Tibial artery (tissue), 4 donors: ENCODE results near the gene ASPHD1.
A peak's percentile ranks its signal among the peaks of the same experiment; 100 is the strongest.

ENCODE experiments used
- DNase-seq, 2 donors: peaks; one replicate each; pipeline ENCODE4 v3.0.0-alpha.2; 2019
- H3K27ac ChIP-seq, 2 donors: fragments of 200-600 bp; sonication (generic) in 1 of 2; 1 replicate in 1 of 2; 2 replicates in 1 of 2; pipeline ENCODE4 v1.5.1; 2018 to 2019; ENCODE audit warnings: mild to moderate bottlenecking in 1 of 2
- H3K27me3 ChIP-seq, 2 donors: fragments of 200-600 bp; sonication (generic) in 1 of 2; one replicate each; pipeline versions ENCODE4 v1.5.1 to v1.6.0; 2016 to 2019
- H3K36me3 ChIP-seq, 3 donors: fragments of 200-600 bp; sonication (generic) in 2 of 3; one replicate each; pipeline ENCODE4 v1.5.1; 2016 to 2019; ENCODE audit warnings: mild to moderate bottlenecking in 2 of 3
- H3K4me1 ChIP-seq, 4 donors: fragments of 200-600 bp; sonication (generic) in 2 of 4; 1 replicate in 3 of 4; 2 replicates in 1 of 4; pipeline ENCODE4 v1.5.1; 2016 to 2019
- H3K4me3 ChIP-seq, 2 donors: fragments of 200-600 bp; sonication (generic) in 1 of 2; 1 replicate in 1 of 2; 2 replicates in 1 of 2; pipeline ENCODE4 v1.5.1; 2018 to 2019; ENCODE audit warnings: mild to moderate bottlenecking in 2 of 2
- H3K9me3 ChIP-seq, 3 donors: fragments of 200-600 bp; sonication (generic) in 1 of 3; one replicate each; pipeline ENCODE4 v1.5.1; 2016 to 2019
- intact Hi-C: fragments of 100-400 bp; cut with DNase I; formaldehyde crosslinking; loops from one replicate; pipeline ENCODE4 v1.15.0; 2023; ENCODE audit warnings: low total_unique reads
- TF ChIP-seq, protein P1 (sequence below), 2 experiments: fragments of 200-600 bp in 1 of 2; fragments of 450-650 bp in 1 of 2; IDR thresholded peaks; one replicate each; pipeline ENCODE4 v1.5.1; 2017 to 2019; ENCODE audit warnings: antibody characterized with exemption in 2 of 2, mild to moderate bottlenecking in 1 of 2, moderate library complexity in 1 of 2

ASPHD1 gene

DNA sequence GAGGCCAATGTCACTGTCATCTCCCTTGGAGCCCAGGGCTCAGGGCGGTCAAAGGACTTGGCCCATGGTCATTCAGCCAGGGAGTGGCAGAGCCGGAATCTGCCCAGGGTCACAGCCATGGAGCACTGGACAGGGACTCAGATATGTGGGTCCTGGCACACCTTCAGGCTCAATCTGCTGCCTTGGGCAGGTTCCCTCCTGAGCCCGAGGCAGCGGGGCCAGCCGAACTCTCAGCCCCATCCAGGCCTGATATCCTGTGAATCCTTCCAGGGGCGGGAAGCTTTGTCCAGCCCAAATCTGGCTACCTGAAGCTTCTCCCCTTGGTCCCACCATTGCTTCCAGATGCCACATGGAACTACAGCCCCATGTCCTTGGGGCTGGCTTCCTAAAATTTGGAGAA lies 25.1 kb upstream of the ASPHD1 start:
- Histone ChIP-seq H3K9me3 (no peaks in the 10 kb centered on the region), H3K4me3 (no peak overlapping the region), H3K4me1 (peaks cover 0 to 10% (median 0%) of the 10 kb centered on the region in 4 donors), H3K36me3 (no peaks in the 10 kb centered on the region), H3K27ac (no peak overlapping the region), H3K27me3 (peaks cover 3 to 60% of the 10 kb centered on the region in 2 donors)
- no peak for DNase-seq
- intact Hi-C loops: no loop called here
- TF ChIP-seq, protein P1, sequence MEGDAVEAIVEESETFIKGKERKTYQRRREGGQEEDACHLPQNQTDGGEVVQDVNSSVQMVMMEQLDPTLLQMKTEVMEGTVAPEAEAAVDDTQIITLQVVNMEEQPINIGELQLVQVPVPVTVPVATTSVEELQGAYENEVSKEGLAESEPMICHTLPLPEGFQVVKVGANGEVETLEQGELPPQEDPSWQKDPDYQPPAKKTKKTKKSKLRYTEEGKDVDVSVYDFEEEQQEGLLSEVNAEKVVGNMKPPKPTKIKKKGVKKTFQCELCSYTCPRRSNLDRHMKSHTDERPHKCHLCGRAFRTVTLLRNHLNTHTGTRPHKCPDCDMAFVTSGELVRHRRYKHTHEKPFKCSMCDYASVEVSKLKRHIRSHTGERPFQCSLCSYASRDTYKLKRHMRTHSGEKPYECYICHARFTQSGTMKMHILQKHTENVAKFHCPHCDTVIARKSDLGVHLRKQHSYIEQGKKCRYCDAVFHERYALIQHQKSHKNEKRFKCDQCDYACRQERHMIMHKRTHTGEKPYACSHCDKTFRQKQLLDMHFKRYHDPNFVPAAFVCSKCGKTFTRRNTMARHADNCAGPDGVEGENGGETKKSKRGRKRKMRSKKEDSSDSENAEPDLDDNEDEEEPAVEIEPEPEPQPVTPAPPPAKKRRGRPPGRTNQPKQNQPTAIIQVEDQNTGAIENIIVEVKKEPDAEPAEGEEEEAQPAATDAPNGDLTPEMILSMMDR (IDR thresholded peaks at IDR 0.05): no peak

DNA sequence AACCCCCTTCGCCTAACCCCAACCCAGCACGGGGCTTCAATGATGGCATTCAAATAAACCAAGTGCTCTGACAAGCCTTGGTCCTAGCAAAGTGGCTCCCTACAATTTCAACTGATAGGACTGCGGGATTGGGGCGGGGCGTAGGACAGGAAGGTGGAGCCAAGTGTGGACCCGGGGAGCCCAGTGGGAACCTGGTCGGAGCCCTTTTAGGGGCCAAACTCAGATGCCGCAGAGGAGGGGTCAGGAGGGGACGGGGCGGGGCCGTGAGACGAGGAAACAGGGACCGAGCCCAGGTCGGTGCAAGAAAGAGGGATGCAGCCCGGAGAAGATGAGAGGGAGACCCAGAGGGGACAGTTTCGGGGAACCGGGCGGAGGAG lies 24.1 kb upstream of the ASPHD1 start:
- Histone ChIP-seq H3K4me1 (peaks cover 0 to 10% (median 0%) of the 10 kb centered on the region in 4 donors), H3K27me3 (peaks cover 3 to 65% of the 10 kb centered on the region in 2 donors), H3K4me3 (peak overlapping the region in 1 of 2 donors; percentile 22), H3K36me3 (no peaks in the 10 kb centered on the region), H3K9me3 (no peaks in the 10 kb centered on the region), H3K27ac (no peak overlapping the region)
- intact Hi-C loops: no loop called here
- no peak for DNase-seq
- TF ChIP-seq, protein P1 (IDR thresholded peaks at IDR 0.05): no peak

DNA sequence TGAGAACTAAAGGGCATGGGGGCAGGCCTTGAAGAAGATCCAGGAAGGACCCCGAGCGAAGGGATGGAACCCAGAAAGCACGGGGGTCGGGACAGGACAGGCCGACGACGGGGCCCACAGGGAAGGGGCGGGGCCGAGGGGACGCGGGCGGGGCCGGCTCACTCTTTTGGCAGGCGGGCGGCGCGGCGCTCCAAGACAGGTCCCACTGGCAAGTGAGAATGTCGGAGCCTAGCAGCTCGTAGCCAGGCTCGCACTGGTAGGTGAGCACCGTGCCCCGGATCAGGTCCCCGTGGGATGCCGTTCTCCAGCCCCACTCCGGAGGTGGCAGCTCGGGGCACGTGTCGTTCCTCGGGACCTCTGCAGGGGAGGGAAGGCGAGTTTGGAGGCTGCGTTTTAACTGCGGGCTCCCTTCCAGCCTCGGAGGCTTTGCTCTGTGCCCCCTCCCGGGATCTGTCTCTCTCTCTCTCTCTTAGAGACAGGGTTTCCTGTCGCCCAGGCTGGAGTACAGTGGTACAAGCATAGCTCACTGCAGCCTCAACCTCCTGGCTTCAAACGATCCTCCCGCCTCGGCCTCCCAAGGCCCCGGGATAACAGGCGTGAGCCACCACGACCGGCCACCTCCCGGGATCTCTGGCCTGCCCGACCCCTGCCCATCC lies 23.6 kb upstream of the ASPHD1 start:
- TF ChIP-seq, protein P1 (IDR thresholded peaks at IDR 0.05): no peak
- Histone ChIP-seq H3K27ac (no peak overlapping the region), H3K4me3 (peak overlapping the region in 1 of 2 donors; percentile 22), H3K36me3 (no peaks in the 10 kb centered on the region), H3K9me3 (no peaks in the 10 kb centered on the region), H3K27me3 (peaks cover 3 to 60% of the 10 kb centered on the region in 2 donors), H3K4me1 (peaks cover 0 to 10% (median 0%) of the 10 kb centered on the region in 4 donors)
- intact Hi-C loops: no loop called here
- DNase-seq: no peak

DNA sequence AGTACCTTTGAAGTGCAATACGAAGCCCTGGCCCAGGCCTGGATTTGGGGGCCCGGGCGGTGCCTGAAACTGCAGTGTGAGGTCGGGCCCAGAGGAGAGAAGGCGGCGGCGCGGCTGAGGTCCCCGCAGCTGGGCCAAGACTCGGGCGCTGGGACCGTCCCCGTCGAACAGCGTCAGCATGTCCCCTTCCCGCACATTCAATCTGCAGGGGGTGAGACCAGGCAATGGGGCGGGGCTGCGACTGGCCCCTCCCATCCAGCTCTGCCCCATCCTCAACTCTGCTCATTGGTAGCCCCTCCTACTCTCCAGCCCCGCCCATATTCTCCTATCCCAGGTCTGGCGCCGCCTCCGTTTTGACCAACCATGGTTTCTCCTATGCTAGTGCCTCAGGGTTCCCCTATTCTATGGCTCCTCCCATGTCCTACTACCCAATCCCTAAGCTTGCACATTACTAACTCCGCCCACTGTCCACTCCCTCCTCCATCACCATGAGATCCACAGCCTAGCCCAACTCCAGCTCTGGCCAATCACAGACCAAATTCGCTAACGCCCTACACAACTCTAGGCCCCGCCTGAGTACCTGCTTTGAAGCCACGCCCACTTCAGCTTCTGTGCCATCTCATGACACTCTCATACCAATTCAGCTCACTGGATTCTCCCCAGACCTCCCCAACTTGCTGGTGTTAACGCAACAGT lies 22.9 kb upstream of the ASPHD1 start:
- intact Hi-C loops: no loop called here
- H3K27me3 ChIP-seq: peaks cover 3 to 57% of the 10 kb centered on the region in 2 donors
- no peak overlapping the region for H3K27ac ChIP-seq
- H3K4me3 ChIP-seq: no peak overlapping the region
- TF ChIP-seq, protein P1 (IDR thresholded peaks at IDR 0.05): no peak
- peaks cover 0 to 10% (median 0%) of the 10 kb centered on the region in 4 donors for H3K4me1 ChIP-seq
- no peaks in the 10 kb centered on the region for H3K9me3 ChIP-seq
- H3K36me3 ChIP-seq: no peaks in the 10 kb centered on the region
- no peak for DNase-seq

DNA sequence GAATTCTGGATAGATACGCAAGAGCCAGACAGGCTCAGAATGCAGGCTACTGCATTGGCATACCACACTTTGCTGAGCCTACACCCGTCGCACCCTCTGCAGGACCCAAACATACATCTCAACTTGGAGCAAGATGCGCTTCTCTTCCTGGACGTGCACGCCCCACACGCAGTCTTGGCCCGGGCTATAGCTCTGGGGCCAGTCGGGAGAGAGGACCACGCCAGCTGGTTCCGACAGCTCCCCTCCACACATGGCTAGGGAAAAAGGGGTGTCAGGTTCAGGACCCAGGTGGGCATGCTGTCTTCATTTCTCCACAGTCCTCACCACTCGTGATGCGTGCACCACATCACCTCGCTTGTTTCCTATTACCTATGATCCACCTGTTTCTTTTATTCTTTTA lies 22.1 kb upstream of the ASPHD1 start:
- peaks cover 3 to 57% of the 10 kb centered on the region in 2 donors for H3K27me3 ChIP-seq
- H3K36me3 ChIP-seq: no peaks in the 10 kb centered on the region
- intact Hi-C loops: no loop called here

More for the DNA sequence above, 22.1 kb upstream of the ASPHD1 start:
- DNase-seq: no peak
- Histone ChIP-seq H3K9me3 (no peaks in the 10 kb centered on the region), H3K4me1 (peaks cover 0 to 10% (median 0%) of the 10 kb centered on the region in 4 donors), H3K27ac (no peak overlapping the region), H3K4me3 (no peak overlapping the region)
- TF ChIP-seq, protein P1 (IDR thresholded peaks at IDR 0.05): no peak
